ENCODE data around the gene CDKN2B-AS1.

The CDKN2B-AS1 gene

GRCh38 chr9:22160221-22160620, 165.6 kb downstream of the CDKN2B-AS1 start:
- Histone ChIP-seq H3K27me3 (ENCODE audit: control insufficient read depth in 1 of 2, insufficient read depth in 2 of 2, low read length in 2 of 2) (peaks cover 0 to 5% of the 10 kb centered on the region in 2 donors), H3K4me1 (ENCODE audit: control insufficient read depth in 1 of 2, insufficient read depth in 2 of 2, low read length in 2 of 2) (peaks cover 3% of the 10 kb centered on the region in 2 donors), H3K4me3 (ENCODE audit: low read depth in 1 of 2, low read length in 2 of 2) (no peak overlapping the region), H3K9ac (ENCODE audit: low read depth in 1 of 2, low read length in 2 of 2) (no peak overlapping the region), H3K36me3 (ENCODE audit: control insufficient read depth in 1 of 2, insufficient read depth in 2 of 2, low read length in 2 of 2) (no peaks in the 10 kb centered on the region), H3K27ac (ENCODE audit: low read depth, low read length) (no peak overlapping the region), H3K9me3 (ENCODE audit: control insufficient read depth in 1 of 2, low read length in 2 of 2) (no peaks in the 10 kb centered on the region)

- H3K27me3 ChIP-seq (ENCODE audit: control insufficient read depth in 1 of 2, insufficient read depth in 2 of 2, low read length in 2 of 2): peaks cover 0 to under 1% of the 10 kb centered on the region in 2 donors
- no peaks in the 10 kb centered on the region for H3K36me3 ChIP-seq (ENCODE audit: control insufficient read depth in 1 of 2, insufficient read depth in 2 of 2, low read length in 2 of 2)
- no peak overlapping the region for H3K4me3 ChIP-seq (ENCODE audit: low read depth in 1 of 2, low read length in 2 of 2)
- no peaks in the 10 kb centered on the region for H3K9me3 ChIP-seq (ENCODE audit: control insufficient read depth in 1 of 2, low read length in 2 of 2)
- H3K9ac ChIP-seq (ENCODE audit: low read depth in 1 of 2, low read length in 2 of 2): no peak overlapping the region
- no peak overlapping the region for H3K27ac ChIP-seq (ENCODE audit: low read depth, low read length)
- H3K4me1 ChIP-seq (ENCODE audit: control insufficient read depth in 1 of 2, insufficient read depth in 2 of 2, low read length in 2 of 2): peaks cover 0 to 3% of the 10 kb centered on the region in 2 donors
Measured at GRCh38 chr9:22165144-22165543, 170.6 kb downstream of the CDKN2B-AS1 start.

- Histone ChIP-seq H3K4me3 (ENCODE audit: low read depth in 1 of 2, low read length in 2 of 2) (no peak overlapping the region), H3K4me1 (ENCODE audit: control insufficient read depth in 1 of 2, insufficient read depth in 2 of 2, low read length in 2 of 2) (peaks cover 3 to 6% of the 10 kb centered on the region in 2 donors), H3K27me3 (ENCODE audit: control insufficient read depth in 1 of 2, insufficient read depth in 2 of 2, low read length in 2 of 2) (no peaks in the 10 kb centered on the region), H3K27ac (ENCODE audit: low read depth, low read length) (no peak overlapping the region), H3K9ac (ENCODE audit: low read depth in 1 of 2, low read length in 2 of 2) (no peak overlapping the region), H3K36me3 (ENCODE audit: control insufficient read depth in 1 of 2, insufficient read depth in 2 of 2, low read length in 2 of 2) (no peaks in the 10 kb centered on the region), H3K9me3 (ENCODE audit: control insufficient read depth in 1 of 2, low read length in 2 of 2) (no peaks in the 10 kb centered on the region)
Measured at GRCh38 chr9:22169243-22169642, 174.7 kb downstream of the CDKN2B-AS1 start.

GRCh38 chr9:22169727-22170503, 175.3 kb downstream of the CDKN2B-AS1 start:
- no peaks in the 10 kb centered on the region for H3K27me3 ChIP-seq (ENCODE audit: control insufficient read depth in 1 of 2, insufficient read depth in 2 of 2, low read length in 2 of 2)
- no peaks in the 10 kb centered on the region for H3K9me3 ChIP-seq (ENCODE audit: control insufficient read depth in 1 of 2, low read length in 2 of 2)
- H3K9ac ChIP-seq (ENCODE audit: low read depth in 1 of 2, low read length in 2 of 2): no peak overlapping the region
- H3K27ac ChIP-seq (ENCODE audit: low read depth, low read length): no peak overlapping the region
- no peaks in the 10 kb centered on the region for H3K36me3 ChIP-seq (ENCODE audit: control insufficient read depth in 1 of 2, insufficient read depth in 2 of 2, low read length in 2 of 2)
- no peak overlapping the region for H3K4me3 ChIP-seq (ENCODE audit: low read depth in 1 of 2, low read length in 2 of 2)
- H3K4me1 ChIP-seq (ENCODE audit: control insufficient read depth in 1 of 2, insufficient read depth in 2 of 2, low read length in 2 of 2): peaks cover 3 to 6% of the 10 kb centered on the region in 2 donors
